Hepatocyte (in vitro differentiated cells): Measurements from ENCODE around the gene CUL5.

Experiments
- CTCF ChIP-seq: fragments of 200-600 bp; sonication (generic); IDR thresholded peaks from 2 replicates; pipeline ENCODE4 v1.5.1; 2016; ENCODE audit warnings: antibody characterized with exemption, mild to moderate bottlenecking; ENCODE audit not compliant: poor library complexity
- EZH2phosphoT487 ChIP-seq: fragments of 200-600 bp; sonication (generic); IDR thresholded peaks from one replicate; pipeline ENCODE4 v1.6.1; 2018; ENCODE audit warnings: antibody characterized with exemption, mild to moderate bottlenecking, low read depth, moderate library complexity; ENCODE audit not compliant: unreplicated experiment, severe bottlenecking

GRCh38 chr11:108007819-108008218, 879 bp upstream of the CUL5 start:
- no peak for TF ChIP-seq CTCF
- TF ChIP-seq EZH2phosphoT487 = no peak
